GM18511 (cell line): ENCODE data around the gene BSND.
"Not testable (repeated sequence)": the region's sequence is repeated elsewhere in the genome, so short reads cannot be mapped to it uniquely, and the experiment has no call there.

Experiments used
- ATAC-seq: cut with Tn5 transposase; IDR thresholded peaks from one replicate; pipeline ENCODE4 v1.9.1; 2021; ENCODE audit warnings: mild to moderate bottlenecking, moderate library complexity; ENCODE audit not compliant: unreplicated experiment

The BSND gene

GRCh38 chr1:55015123-55015522 is 16.4 kb downstream of the BSND start:
- ATAC-seq, result no peak

- no peak for ATAC-seq
Measured at GRCh38 chr1:55015731-55016620, 17.2 kb downstream of the BSND start.

GRCh38 chr1:55018395-55018794 is 19.7 kb downstream of the BSND start:
- no peak for ATAC-seq

- no peak for ATAC-seq
Measured at GRCh38 chr1:55021942-55022546, 23.3 kb downstream of the BSND start.

- ATAC-seq, result not testable (repeated sequence)
Measured at GRCh38 chr1:55024163-55024562, 25.4 kb downstream of the BSND start.

- not testable (repeated sequence) for ATAC-seq
Measured at GRCh38 chr1:55026682-55027081, 27.9 kb downstream of the BSND start.

GRCh38 chr1:55031098-55031497 is 32.4 kb downstream of the BSND start:
- ATAC-seq, result not testable (repeated sequence)

- ATAC-seq, result no peak
Measured at GRCh38 chr1:55033265-55033614, 34.5 kb downstream of the BSND start.

- no peak for ATAC-seq
Measured at GRCh38 chr1:55034476-55035133, 35.9 kb downstream of the BSND start.

- ATAC-seq, result no peak
Measured at GRCh38 chr1:55035904-55036303, 37.2 kb downstream of the BSND start.

- ATAC-seq, result no peak
Measured at GRCh38 chr1:55037733-55038551, 39.2 kb downstream of the BSND start.

GRCh38 chr1:55038552-55038838 is 39.8 kb downstream of the BSND start:
- ATAC-seq, result no peak

GRCh38 chr1:55038974-55039341 is 40.2 kb downstream of the BSND start:
- no peak for ATAC-seq

- ATAC-seq, result no peak
Measured at GRCh38 chr1:55039342-55040082, 40.8 kb downstream of the BSND start, which contains the start of gene PCSK9. Gene PCSK9 (plus strand): TSS chr1:55039548. CDS start chr1:55039838, 290 bp downstream.

- no peak for ATAC-seq
Measured at GRCh38 chr1:55040083-55040932, 41.6 kb downstream of the BSND start.

- no peak for ATAC-seq
Measured at GRCh38 chr1:55040933-55041494, 42.3 kb downstream of the BSND start.

GRCh38 chr1:55041613-55042012 is 42.9 kb downstream of the BSND start:
- ATAC-seq, result no peak

- no peak for ATAC-seq
Measured at GRCh38 chr1:55043011-55043410, 44.3 kb downstream of the BSND start.

GRCh38 chr1:55043726-55044125 is 45.0 kb downstream of the BSND start:
- ATAC-seq, result no peak
